GM18517 (cell line): ENCODE data around the gene GOT1.

Experiments
- ATAC-seq: cut with Tn5 transposase; IDR thresholded peaks from one replicate; pipeline ENCODE4 v1.9.1; 2021; ENCODE audit warnings: mild to moderate bottlenecking, moderate library complexity; ENCODE audit not compliant: unreplicated experiment

GOT1 gene

GRCh38 chr10:99430451-99431189 lies at the start of gene GOT1:
Gene GOT1, minus strand, starts transcription at chr10:99430624. Its CDS starts 59 bp downstream, at chr10:99430565.
- ATAC-seq: peak; percentile 98

- ATAC-seq: no peak
These were observed 39.9 kb upstream of the GOT1 start for GRCh38 chr10:99470327-99470726.

GRCh38 chr10:99467236-99467999 lies 37.0 kb upstream of the GOT1 start:
- no peak for ATAC-seq

GRCh38 chr10:99466632-99467223 lies 36.3 kb upstream of the GOT1 start:
- no peak for ATAC-seq

GRCh38 chr10:99461230-99461629 lies 30.8 kb upstream of the GOT1 start:
- ATAC-seq: no peak

- ATAC-seq: no peak
These were observed 29.6 kb upstream of the GOT1 start for GRCh38 chr10:99460070-99460469.

GRCh38 chr10:99459217-99459616 lies 28.8 kb upstream of the GOT1 start:
- no peak for ATAC-seq

- ATAC-seq: no peak
These were observed 27.4 kb upstream of the GOT1 start for GRCh38 chr10:99457813-99458212.

- no peak for ATAC-seq
These were observed 26.5 kb upstream of the GOT1 start for GRCh38 chr10:99456931-99457288.

- no peak for ATAC-seq
These were observed 25.9 kb upstream of the GOT1 start for GRCh38 chr10:99456207-99456930.

GRCh38 chr10:99451981-99452380 lies 21.6 kb upstream of the GOT1 start:
- no peak for ATAC-seq

GRCh38 chr10:99451499-99451788 lies 21.0 kb upstream of the GOT1 start:
- ATAC-seq: no peak

GRCh38 chr10:99450624-99451498 lies 20.4 kb upstream of the GOT1 start:
- ATAC-seq: no peak

GRCh38 chr10:99450156-99450555 lies 19.7 kb upstream of the GOT1 start:
- ATAC-seq: no peak

GRCh38 chr10:99449023-99449422 lies 18.6 kb upstream of the GOT1 start:
- no peak for ATAC-seq

GRCh38 chr10:99444383-99445045 lies 14.1 kb upstream of the GOT1 start:
- no peak for ATAC-seq

- no peak for ATAC-seq
These were observed 13.1 kb upstream of the GOT1 start for GRCh38 chr10:99443500-99443899.

GRCh38 chr10:99442394-99442793 lies 12.0 kb upstream of the GOT1 start:
- ATAC-seq: no peak

- ATAC-seq: no peak
These were observed 8.5 kb upstream of the GOT1 start for GRCh38 chr10:99438890-99439289.

- ATAC-seq: no peak
These were observed 5.7 kb upstream of the GOT1 start for GRCh38 chr10:99435986-99436638.
